OCI-LY7 (cell line): ENCODE results near the gene DDI1.

Source experiments
- CTCF ChIP-seq: fragments of 200-600 bp; sonication (generic); conservative IDR thresholded peaks from 2 replicates; pipeline ENCODE4 v1.5.1; 2014; ENCODE audit warnings: mild to moderate bottlenecking, antibody characterized with exemption, low read length, moderate library complexity, mixed read lengths
- EZH2phosphoT487 ChIP-seq: fragments of 200-600 bp; sonication (generic); IDR thresholded peaks from 2 replicates; pipeline ENCODE4 v1.6.1; 2018; ENCODE audit warnings: low read depth, borderline replicate concordance, mild to moderate bottlenecking, mixed run types, antibody characterized with exemption, low read length, moderate library complexity, mixed read lengths

DNA sequence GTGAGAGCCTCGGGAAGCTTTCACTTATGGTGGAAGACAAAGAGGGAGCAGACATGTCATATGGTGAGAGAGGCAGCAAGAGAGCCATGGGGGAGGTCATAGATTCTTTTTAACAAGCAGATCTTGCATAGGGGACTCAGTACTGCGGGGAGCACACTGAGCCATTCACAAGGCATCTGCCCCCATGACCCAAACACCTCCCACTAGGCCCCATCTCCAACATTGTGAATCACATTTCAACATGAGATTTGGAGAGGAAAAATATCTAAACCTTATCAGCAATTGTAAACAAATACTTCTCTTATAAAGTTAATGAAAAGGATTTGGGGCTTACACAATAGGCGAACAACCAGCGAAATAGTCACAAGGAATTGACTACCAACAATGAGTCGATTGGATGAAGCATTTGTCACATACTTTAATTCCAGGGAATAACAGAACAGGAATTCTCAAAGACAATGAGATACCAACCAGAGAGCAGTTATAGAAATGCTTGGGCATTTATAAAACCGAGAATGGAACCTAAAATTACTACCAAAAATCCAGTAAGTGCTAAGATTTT, 7.3 kb downstream of the DDI1 start:
- TF ChIP-seq CTCF: no peak
- no peak for TF ChIP-seq EZH2phosphoT487
